Measurements from ENCODE around the gene HERC4.
"Not testable (repeated sequence)": the region's sequence is repeated elsewhere in the genome, so short reads cannot be mapped to it uniquely, and the experiment has no call there.

HERC4 gene

GRCh38 chr10:68007356-68007755 is 67.7 kb downstream of the HERC4 start:
- TF ChIP-seq CTCF (IDR thresholded peaks at IDR 0.05) = no peak
- no peak for DNase-seq
- no peaks in the 10 kb centered on the region for H3K4me1 Mint-ChIP-seq
- H3K36me3 Mint-ChIP-seq (ENCODE audit: low read depth) = peaks cover 84% of the 10 kb centered on the region
- no peak overlapping the region for H3K27ac Mint-ChIP-seq
- no peaks in the 10 kb centered on the region for H3K27me3 Mint-ChIP-seq (ENCODE audit: low read depth, poor library complexity)
- H3K4me3 Mint-ChIP-seq = no peak overlapping the region
- H3K9me3 Mint-ChIP-seq = peaks cover 16% of the 10 kb centered on the region

- no peak overlapping the region for H3K4me3 Mint-ChIP-seq
- H3K27me3 Mint-ChIP-seq (ENCODE audit: low read depth, poor library complexity) = no peaks in the 10 kb centered on the region
- TF ChIP-seq CTCF (IDR thresholded peaks at IDR 0.05) = no peak
- no peak for DNase-seq
- no peaks in the 10 kb centered on the region for H3K9me3 Mint-ChIP-seq
- no peak overlapping the region for H3K27ac Mint-ChIP-seq
- H3K36me3 Mint-ChIP-seq (ENCODE audit: low read depth) = peaks cover 60% of the 10 kb centered on the region
- H3K4me1 Mint-ChIP-seq = no peaks in the 10 kb centered on the region
Measured at GRCh38 chr10:68001539-68001938, 73.5 kb downstream of the HERC4 start.

- no peak overlapping the region for H3K4me3 Mint-ChIP-seq
- no peaks in the 10 kb centered on the region for H3K9me3 Mint-ChIP-seq
- DNase-seq = no peak
- TF ChIP-seq CTCF (IDR thresholded peaks at IDR 0.05) = no peak
- peaks cover 58% of the 10 kb centered on the region for H3K36me3 Mint-ChIP-seq (ENCODE audit: low read depth)
- H3K27ac Mint-ChIP-seq = no peak overlapping the region
- no peaks in the 10 kb centered on the region for H3K4me1 Mint-ChIP-seq
- H3K27me3 Mint-ChIP-seq (ENCODE audit: low read depth, poor library complexity) = no peaks in the 10 kb centered on the region
Measured at GRCh38 chr10:68001000-68001399, 74.1 kb downstream of the HERC4 start.

GRCh38 chr10:67990093-67990492 is 85.0 kb downstream of the HERC4 start:
- Mint-ChIP-seq H3K4me1 (no peaks in the 10 kb centered on the region), H3K4me3 (no peak overlapping the region), H3K27me3 (ENCODE audit: low read depth, poor library complexity) (no peaks in the 10 kb centered on the region), H3K27ac (peak overlapping the region; percentile 30), H3K9me3 (no peaks in the 10 kb centered on the region), H3K36me3 (ENCODE audit: low read depth) (peaks cover 76% of the 10 kb centered on the region)
- no peak for TF ChIP-seq CTCF (IDR thresholded peaks at IDR 0.05)
- no peak for DNase-seq

GRCh38 chr10:67988606-67989005 is 86.5 kb downstream of the HERC4 start:
- peaks cover 78% of the 10 kb centered on the region for H3K36me3 Mint-ChIP-seq (ENCODE audit: low read depth)
- H3K4me1 Mint-ChIP-seq = no peaks in the 10 kb centered on the region
- no peak for TF ChIP-seq CTCF (IDR thresholded peaks at IDR 0.05)
- no peaks in the 10 kb centered on the region for H3K27me3 Mint-ChIP-seq (ENCODE audit: low read depth, poor library complexity)
- no peak overlapping the region for H3K4me3 Mint-ChIP-seq
- H3K27ac Mint-ChIP-seq = no peak overlapping the region
- no peak for DNase-seq
- no peaks in the 10 kb centered on the region for H3K9me3 Mint-ChIP-seq

GRCh38 chr10:67982603-67983002 is 92.5 kb downstream of the HERC4 start:
- not testable (repeated sequence) for H3K27me3 Mint-ChIP-seq (ENCODE audit: low read depth, poor library complexity); H3K27ac Mint-ChIP-seq; H3K9me3 Mint-ChIP-seq; H3K4me1 Mint-ChIP-seq; DNase-seq; H3K4me3 Mint-ChIP-seq
- peaks cover 85% of the 10 kb centered on the region for H3K36me3 Mint-ChIP-seq (ENCODE audit: low read depth)

Data from nephron progenitor cell (in vitro differentiated cells).